C1 segment of cervical spinal cord (tissue), 14 donors: ENCODE results near the gene TEX13D.

ENCODE experiments used
- DNase-seq, 14 donors: peaks; one replicate each; lab custom pipeline; 2025; lab: John Stamatoyannopoulos, UW

The TEX13D gene

GRCh38 chrX:124348182-124348581, 15.7 kb downstream of the TEX13D start:
- no peak for DNase-seq

GRCh38 chrX:124348885-124349453, 16.5 kb downstream of the TEX13D start:
- DNase-seq, result no peak

- DNase-seq, result no peak
These were observed 22.2 kb downstream of the TEX13D start for GRCh38 chrX:124354648-124355047.

- no peak for DNase-seq
These were observed 26.4 kb downstream of the TEX13D start for GRCh38 chrX:124358800-124359383.

DNA sequence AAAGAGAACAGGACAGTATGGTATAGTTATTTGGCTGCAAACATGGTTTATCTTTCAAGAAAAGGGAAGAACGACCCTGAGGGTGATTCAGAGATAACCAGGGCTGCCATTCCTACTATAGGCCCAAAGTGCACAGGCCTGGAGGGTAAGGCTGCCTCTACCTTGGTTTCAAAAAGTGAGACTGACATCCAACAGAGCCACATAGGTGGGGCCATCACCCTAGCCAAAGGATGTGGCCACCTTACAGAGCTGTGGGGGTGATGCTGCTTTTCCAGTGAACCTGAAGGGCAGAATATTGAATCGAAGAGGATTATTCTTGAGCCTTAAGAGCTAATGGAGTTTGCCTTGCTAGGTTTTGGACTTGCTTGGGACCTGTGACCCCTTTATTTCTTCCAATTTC, 29.6 kb downstream of the TEX13D start:
- no peak for DNase-seq

DNA sequence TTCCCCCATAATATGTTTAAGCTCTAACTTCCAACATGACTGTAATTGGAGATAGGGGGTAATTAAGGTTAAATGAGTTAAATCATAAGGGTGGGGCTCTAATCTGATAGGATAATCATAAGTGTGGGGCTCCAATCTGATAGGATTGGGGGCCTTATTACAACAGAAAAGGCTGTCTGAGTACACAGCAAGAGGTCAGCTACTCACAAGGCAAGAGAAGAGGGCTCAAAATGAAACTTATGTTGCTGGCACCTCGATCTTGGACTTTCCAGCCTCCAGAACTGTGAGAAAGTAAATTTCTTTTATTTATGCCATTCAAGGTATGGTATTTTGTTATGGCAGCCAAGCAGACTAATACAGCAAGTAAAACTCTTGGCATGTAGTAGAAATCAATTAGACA, 30.3 kb downstream of the TEX13D start:
- DNase-seq, result no peak

DNA sequence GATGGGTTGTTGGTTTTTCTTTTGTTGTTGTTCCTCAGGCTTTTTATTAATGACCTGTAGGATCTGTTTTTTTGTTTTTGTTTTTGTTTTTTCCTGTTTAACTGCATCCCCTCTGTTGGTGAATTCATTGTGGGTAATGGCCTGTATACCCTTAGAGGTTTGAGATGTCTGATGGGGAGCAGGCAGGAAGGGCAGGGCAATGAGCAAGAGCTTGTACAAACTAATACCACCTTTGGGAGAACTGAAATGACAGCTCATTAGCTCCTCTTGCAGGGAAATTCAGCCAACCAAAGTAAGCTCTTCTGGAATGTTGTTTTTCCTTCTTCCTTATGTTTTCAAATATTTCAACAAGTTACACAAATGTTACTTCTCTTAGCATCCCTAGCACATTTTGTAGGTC, 37.3 kb downstream of the TEX13D start:
- no peak for DNase-seq

GRCh38 chrX:124373348-124373747, 40.9 kb downstream of the TEX13D start:
- no peak for DNase-seq

DNA sequence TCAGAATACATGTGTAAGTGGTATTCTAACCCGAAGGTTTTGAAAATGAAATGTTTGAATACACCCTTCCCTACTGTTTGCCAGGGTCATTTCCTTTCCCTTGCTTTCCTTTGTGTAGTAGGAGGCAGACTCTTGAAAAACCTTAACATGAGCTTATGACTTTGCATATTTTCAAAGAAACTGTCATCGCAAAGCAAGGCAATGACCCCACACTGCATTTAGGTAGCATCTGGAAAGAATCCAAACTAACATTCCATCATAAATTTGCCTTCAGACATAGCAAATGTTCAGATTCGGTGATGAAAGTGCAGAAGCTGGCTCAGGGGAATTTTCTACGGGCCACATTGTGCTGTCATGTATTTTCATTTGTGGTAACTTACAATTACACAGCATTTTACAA, 46.2 kb downstream of the TEX13D start:
- DNase-seq, result no peak

DNA sequence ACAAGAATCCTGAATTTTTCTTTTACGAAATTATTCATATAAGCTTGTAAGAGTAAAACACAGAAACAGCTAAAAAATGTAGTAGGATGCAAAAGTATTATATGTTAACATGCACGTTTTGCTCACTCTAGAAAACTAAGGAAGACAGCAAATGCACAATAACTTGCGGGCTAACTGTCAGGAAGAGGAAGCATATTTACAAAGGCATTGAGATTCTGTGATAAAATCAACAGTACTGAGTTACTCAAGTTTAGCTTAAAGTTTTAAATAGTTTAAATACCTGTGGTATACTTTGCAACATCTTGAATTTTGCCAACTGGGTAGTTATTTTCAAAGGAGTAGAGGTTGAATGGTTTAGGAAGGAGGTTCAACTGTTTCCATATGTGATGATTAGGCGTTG, 50.9 kb downstream of the TEX13D start:
- DNase-seq, result no peak

GRCh38 chrX:124386401-124386800, 53.9 kb downstream of the TEX13D start:
- DNase-seq, result no peak
